Esophagus squamous epithelium (tissue), 4 donors: Measurements from ENCODE around the gene HLA-DPB1.

Experiments
- CTCF ChIP-seq, 6 experiments: fragments of 450-650 bp in 4 of 6; fragments of 200-600 bp in 2 of 6; sonication (generic) in 2 of 6; IDR thresholded peaks; one replicate each; pipeline ENCODE4 v1.5.1; 2016 to 2019; ENCODE audit warnings: antibody characterized with exemption in 6 of 6, mild to moderate bottlenecking in 4 of 6, moderate library complexity in 4 of 6
- POLR2A ChIP-seq, 4 donors: fragments of 450-650 bp; IDR thresholded peaks; one replicate each; pipeline ENCODE4 v1.6.1; 2017; ENCODE audit warnings: antibody characterized with exemption in 4 of 4, mild to moderate bottlenecking in 4 of 4, moderate library complexity in 3 of 4

DNA sequence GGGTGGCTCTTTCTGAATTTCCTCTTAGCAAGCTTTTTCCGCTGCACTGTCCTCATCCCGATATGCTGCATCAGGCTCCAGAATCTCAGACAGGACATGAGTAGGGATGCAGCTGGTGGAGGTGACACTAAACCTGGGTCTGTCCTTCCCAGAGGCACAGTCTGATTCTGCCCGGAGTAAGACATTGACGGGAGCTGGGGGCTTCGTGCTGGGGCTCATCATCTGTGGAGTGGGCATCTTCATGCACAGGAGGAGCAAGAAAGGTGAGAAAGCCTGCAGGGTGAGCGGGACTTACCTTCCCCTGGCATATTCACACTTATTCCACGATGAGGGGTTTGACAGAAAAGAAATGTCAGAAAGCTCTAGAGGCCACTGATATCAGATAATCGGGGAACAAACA, 9.8 kb downstream of the HLA-DPB1 start:
- no peak for TF ChIP-seq CTCF (IDR thresholded peaks at IDR 0.05)
- no peak for TF ChIP-seq POLR2A (IDR thresholded peaks at IDR 0.05)
